Osteoblast (primary cell): ENCODE data around the gene CYTIP. TPM values are rescaled to one million over a fixed set of nuclear protein-coding genes. Genes with fewer than 3 reads are reported as not detected.
A peak's percentile ranks its signal among the peaks of the same experiment; 100 is the strongest.

Experiments used
- DNase-seq: peaks from one replicate; pipeline ENCODE4 v3.0.0; 2011; ENCODE audit warnings: low spot score, mixed read lengths; ENCODE audit not compliant: insufficient read length; ENCODE audit errors: missing footprints
- H2AFZ ChIP-seq: 2 replicates; pipeline ENCODE4 v1.6.0; 2011; ENCODE audit warnings: mild to moderate bottlenecking, low read length
- H3K27ac ChIP-seq: 2 replicates; pipeline ENCODE4 v1.5.1; 2011; ENCODE audit warnings: mild to moderate bottlenecking, low read depth, low read length, moderate library complexity
- H3K27me3 ChIP-seq: 2 replicates; pipeline ENCODE4 v1.6.0; 2012; ENCODE audit warnings: mild to moderate bottlenecking, control low read depth, inconsistent platforms, low read length, moderate library complexity; ENCODE audit not compliant: insufficient read depth
- H3K36me3 ChIP-seq: 2 replicates; pipeline ENCODE4 v1.5.1; 2011; ENCODE audit warnings: mild to moderate bottlenecking, low read length, control low read depth, moderate library complexity; ENCODE audit not compliant: insufficient read depth
- H3K4me1 ChIP-seq: 2 replicates; pipeline ENCODE4 v1.5.1; 2011; ENCODE audit warnings: mild to moderate bottlenecking, low read length, control low read depth, moderate library complexity; ENCODE audit not compliant: insufficient read depth
- H3K4me2 ChIP-seq: 2 replicates; pipeline ENCODE4 v1.6.0; 2011; ENCODE audit warnings: mild to moderate bottlenecking, low read length; ENCODE audit not compliant: insufficient read depth
- H3K4me3 ChIP-seq: fragments of 200-600 bp; sonication (generic); 3 replicates; pipeline ENCODE4 v1.5.1; 2012; ENCODE audit warnings: mild to moderate bottlenecking, low read length, inconsistent platforms; ENCODE audit not compliant: insufficient read depth
- H3K79me2 ChIP-seq: 2 replicates; pipeline ENCODE4 v1.6.0; 2012; ENCODE audit warnings: mild to moderate bottlenecking, low read length, control low read depth, inconsistent platforms; ENCODE audit not compliant: insufficient read depth
- H3K9me3 ChIP-seq: 2 replicates; pipeline ENCODE4 v1.5.1; 2011; ENCODE audit warnings: low read depth, low read length, control low read depth
- H4K20me1 ChIP-seq: 2 replicates; pipeline ENCODE4 v1.6.0; 2012; ENCODE audit warnings: mild to moderate bottlenecking, low read length, control low read depth; ENCODE audit not compliant: insufficient read depth
- CTCF ChIP-seq: IDR thresholded peaks from 2 replicates; pipeline ENCODE4 v1.5.1; 2011; ENCODE audit warnings: mild to moderate bottlenecking, low read depth, low read length, moderate library complexity; ENCODE audit errors: extremely low read depth
- total RNA-seq: library from RNA; depleted of rRNA; stranded (reverse); fragments of >200 nt; gene quantifications from 2 replicates; pipeline ENCODE4 v1.2.3, GENCODE V29; 2012

CYTIP gene
- total RNA-seq, 1 donor = 1.4 TPM

GRCh38 chr2:157487747-157488146 lies 43.9 kb upstream of the CYTIP start:
- H2AFZ ChIP-seq = no peak overlapping the region
- H3K4me2 ChIP-seq = no peak overlapping the region
- no peak overlapping the region for H3K4me3 ChIP-seq
- peaks cover 28% of the 10 kb centered on the region for H3K4me1 ChIP-seq
- TF ChIP-seq CTCF = no peak
- no peak overlapping the region for H3K27ac ChIP-seq
- H3K79me2 ChIP-seq = no peaks in the 10 kb centered on the region
- no peaks in the 10 kb centered on the region for H3K36me3 ChIP-seq
- no peak for DNase-seq
- H3K27me3 ChIP-seq = no peaks in the 10 kb centered on the region
- H4K20me1 ChIP-seq = no peaks in the 10 kb centered on the region
- no peaks in the 10 kb centered on the region for H3K9me3 ChIP-seq

DNA sequence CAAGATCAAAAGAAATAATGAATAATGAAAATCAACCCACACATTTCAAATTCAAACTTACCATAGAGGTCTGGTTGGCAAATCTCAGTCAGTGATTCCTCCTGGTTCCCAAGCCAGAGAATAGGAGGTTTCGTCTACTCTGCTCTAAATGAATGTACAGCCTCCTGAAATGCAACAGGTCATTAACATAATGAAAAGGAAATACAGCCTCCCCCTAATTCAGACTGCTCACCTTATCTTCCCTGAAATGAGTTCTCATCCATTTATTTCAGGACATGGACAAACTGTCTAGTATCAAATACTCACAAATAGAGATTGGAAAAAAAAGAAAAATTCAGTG lies 43.4 kb upstream of the CYTIP start:
- Histone ChIP-seq H3K4me2 (no peak overlapping the region), H3K27me3 (no peaks in the 10 kb centered on the region), H3K79me2 (no peaks in the 10 kb centered on the region), H3K9me3 (no peaks in the 10 kb centered on the region), H3K4me3 (no peak overlapping the region), H3K4me1 (peaks cover 28% of the 10 kb centered on the region), H4K20me1 (no peaks in the 10 kb centered on the region), H2AFZ (no peak overlapping the region), H3K27ac (no peak overlapping the region), H3K36me3 (no peaks in the 10 kb centered on the region)
- TF ChIP-seq CTCF = no peak
- DNase-seq = no peak

- Histone ChIP-seq H3K79me2 (no peaks in the 10 kb centered on the region), H3K27me3 (no peaks in the 10 kb centered on the region), H3K4me2 (peak overlapping the region; percentile 30), H2AFZ (no peak overlapping the region), H3K27ac (no peak overlapping the region), H3K4me3 (no peak overlapping the region), H3K9me3 (no peaks in the 10 kb centered on the region), H3K4me1 (peaks cover 28% of the 10 kb centered on the region), H3K36me3 (no peaks in the 10 kb centered on the region), H4K20me1 (no peaks in the 10 kb centered on the region)
- no peak for TF ChIP-seq CTCF
- no peak for DNase-seq
Measured at GRCh38 chr2:157486596-157487270, 42.8 kb upstream of the CYTIP start.

GRCh38 chr2:157480182-157480961 lies 36.5 kb upstream of the CYTIP start:
- H3K79me2 ChIP-seq = no peaks in the 10 kb centered on the region
- H3K4me1 ChIP-seq = peaks cover 20% of the 10 kb centered on the region
- DNase-seq = peak; percentile 81
- no peaks in the 10 kb centered on the region for H3K9me3 ChIP-seq
- H3K36me3 ChIP-seq = no peaks in the 10 kb centered on the region
- no peak overlapping the region for H3K4me2 ChIP-seq
- no peak for TF ChIP-seq CTCF
- H4K20me1 ChIP-seq = no peaks in the 10 kb centered on the region
- H3K27me3 ChIP-seq = no peaks in the 10 kb centered on the region
- H2AFZ ChIP-seq = peak overlapping the region; percentile 28
- H3K27ac ChIP-seq = peak overlapping the region; percentile 9
- H3K4me3 ChIP-seq = no peak overlapping the region
